GM18498 (cell line): ENCODE measurements around the gene PROX1.
A peak's percentile ranks its signal among the peaks of the same experiment; 100 is the strongest.

ENCODE experiments used
- ATAC-seq: cut with Tn5 transposase; IDR thresholded peaks from one replicate; pipeline ENCODE4 v1.9.1; 2021; ENCODE audit warnings: mild to moderate bottlenecking, moderate library complexity; ENCODE audit not compliant: unreplicated experiment

PROX1 gene

GRCh38 chr1:214018386-214019268, 30.9 kb downstream of the PROX1 start:
- ATAC-seq = peak; percentile 82

GRCh38 chr1:214019499-214019898, 31.7 kb downstream of the PROX1 start:
- ATAC-seq = no peak

DNA sequence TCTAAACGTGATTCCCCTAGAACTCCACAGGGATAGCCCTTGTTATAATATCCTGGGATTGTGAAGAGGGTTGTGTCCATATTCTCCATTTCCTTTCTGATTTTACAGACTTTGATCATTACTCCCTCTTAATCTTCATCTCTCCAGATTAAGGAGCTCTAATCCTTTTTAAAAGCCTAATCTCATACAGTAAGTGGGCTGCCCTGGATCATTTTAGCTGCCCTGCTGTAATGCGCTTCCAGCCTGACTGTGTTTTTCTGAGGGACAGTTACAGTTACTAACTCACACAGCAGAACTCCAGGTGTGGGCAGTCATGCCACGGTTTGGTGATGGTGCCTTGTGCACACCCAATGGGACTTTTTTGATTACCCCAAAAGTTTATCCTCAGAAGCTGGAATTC, 33.5 kb downstream of the PROX1 start:
- no peak for ATAC-seq

GRCh38 chr1:214022229-214022791, 34.5 kb downstream of the PROX1 start:
- no peak for ATAC-seq

GRCh38 chr1:214022810-214023425, 35.1 kb downstream of the PROX1 start:
- no peak for ATAC-seq

DNA sequence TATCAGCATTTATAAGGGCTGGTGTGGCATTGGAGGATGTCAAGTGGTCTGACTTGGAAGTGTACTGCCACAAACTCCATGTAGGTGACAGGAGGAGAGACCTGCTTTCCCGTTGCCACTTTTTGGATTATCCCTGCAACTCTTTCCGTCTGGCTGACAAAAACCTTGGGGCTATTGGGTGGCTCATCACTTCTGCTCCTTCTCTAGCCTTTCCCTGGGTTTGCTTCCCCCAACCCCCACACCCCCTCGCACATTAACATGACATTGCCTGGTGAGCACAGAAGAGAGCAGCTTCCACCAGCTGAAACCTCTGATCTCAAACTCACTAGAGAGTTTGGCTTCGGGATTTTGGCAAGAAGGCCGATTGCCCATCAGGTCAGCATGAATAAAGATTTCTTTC, 39.2 kb downstream of the PROX1 start:
- ATAC-seq = no peak

DNA sequence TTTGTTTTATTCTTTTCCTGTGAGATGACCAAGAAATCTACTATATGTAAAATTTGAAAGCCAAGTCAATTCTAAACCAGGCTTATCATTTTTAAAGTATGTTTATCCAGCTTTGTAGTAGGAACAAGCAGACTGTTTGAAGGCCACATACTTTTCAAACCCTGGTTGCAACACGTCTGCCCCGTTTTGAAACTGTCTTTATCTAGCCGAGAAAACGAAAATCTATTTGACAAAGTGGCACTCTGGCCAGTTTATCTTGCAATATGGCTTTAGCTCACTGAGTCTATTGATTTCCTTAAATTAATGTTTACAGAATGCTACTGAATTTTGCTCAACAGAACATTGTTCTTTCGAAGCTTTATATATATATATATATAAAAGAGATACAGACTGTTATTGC, 39.7 kb downstream of the PROX1 start:
- no peak for ATAC-seq

- ATAC-seq = no peak
Measured at GRCh38 chr1:214028095-214028494, 40.3 kb downstream of the PROX1 start.

- no peak for ATAC-seq
Measured at GRCh38 chr1:214028649-214029406, 41.1 kb downstream of the PROX1 start.

DNA sequence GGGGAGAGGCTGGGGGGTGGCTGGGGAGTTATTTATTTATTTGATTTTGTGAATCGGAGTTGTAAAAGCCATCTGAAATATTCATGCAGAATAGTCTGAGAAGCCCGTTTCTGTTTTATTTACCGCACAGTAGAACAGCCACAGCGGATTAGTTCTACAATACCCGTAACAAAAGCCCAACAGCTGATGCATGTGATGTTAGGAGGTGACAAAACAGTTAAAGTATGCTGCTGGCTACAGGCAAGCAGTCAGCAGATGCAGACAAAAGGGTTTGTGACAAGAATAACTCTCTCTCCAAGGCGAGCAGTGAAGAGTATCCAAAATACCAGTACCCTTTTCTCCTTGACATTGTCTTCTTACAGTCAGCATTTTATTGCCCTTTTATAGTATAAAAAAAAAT, 42.0 kb downstream of the PROX1 start:
- no peak for ATAC-seq

GRCh38 chr1:214031267-214031650, 43.5 kb downstream of the PROX1 start:
- ATAC-seq = no peak

DNA sequence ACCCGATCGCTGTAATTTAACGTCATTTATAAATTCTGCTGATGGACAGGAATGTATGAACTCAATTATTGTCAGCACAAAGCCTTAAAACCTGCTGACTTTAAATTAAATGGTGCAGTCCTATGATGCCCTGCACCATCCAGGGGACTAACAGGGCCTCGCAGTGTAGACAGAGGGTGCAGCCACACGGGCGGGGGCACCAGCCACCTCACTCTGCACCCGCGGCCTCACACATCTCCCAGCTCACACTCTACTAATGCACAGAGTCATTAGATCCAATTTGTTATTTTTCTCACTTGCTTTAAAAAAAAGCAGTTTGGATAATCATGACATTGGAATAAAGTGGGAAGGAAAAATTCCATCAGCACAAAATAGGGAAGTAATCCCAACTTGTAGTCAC, 49.7 kb downstream of the PROX1 start:
- no peak for ATAC-seq

- ATAC-seq = no peak
Measured at GRCh38 chr1:214039394-214040018, 51.7 kb downstream of the PROX1 start.

GRCh38 chr1:214043167-214043566, 55.4 kb downstream of the PROX1 start:
- no peak for ATAC-seq

GRCh38 chr1:214044438-214045214, 56.9 kb downstream of the PROX1 start:
- ATAC-seq = no peak

- ATAC-seq = no peak
Measured at GRCh38 chr1:214050513-214051401, 63.0 kb downstream of the PROX1 start.

DNA sequence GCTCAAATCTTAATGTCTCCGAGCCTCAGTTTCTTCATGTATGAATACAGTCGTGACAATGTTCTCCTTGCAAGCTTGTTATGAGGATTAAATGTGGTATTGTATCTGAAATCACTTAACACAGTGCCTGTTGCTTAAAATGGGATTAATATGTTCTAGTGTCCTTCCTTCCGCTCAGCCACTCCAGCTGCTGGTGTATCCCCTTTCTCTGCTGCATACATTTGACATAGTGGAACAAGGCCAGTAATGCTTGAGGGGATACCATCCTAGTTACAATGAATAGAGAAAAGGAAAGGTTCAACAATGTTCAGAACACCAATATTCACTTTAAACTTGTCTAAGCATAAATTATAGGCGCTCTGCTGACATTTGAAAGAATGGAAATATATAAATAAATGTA, 64.0 kb downstream of the PROX1 start:
- ATAC-seq = no peak

DNA sequence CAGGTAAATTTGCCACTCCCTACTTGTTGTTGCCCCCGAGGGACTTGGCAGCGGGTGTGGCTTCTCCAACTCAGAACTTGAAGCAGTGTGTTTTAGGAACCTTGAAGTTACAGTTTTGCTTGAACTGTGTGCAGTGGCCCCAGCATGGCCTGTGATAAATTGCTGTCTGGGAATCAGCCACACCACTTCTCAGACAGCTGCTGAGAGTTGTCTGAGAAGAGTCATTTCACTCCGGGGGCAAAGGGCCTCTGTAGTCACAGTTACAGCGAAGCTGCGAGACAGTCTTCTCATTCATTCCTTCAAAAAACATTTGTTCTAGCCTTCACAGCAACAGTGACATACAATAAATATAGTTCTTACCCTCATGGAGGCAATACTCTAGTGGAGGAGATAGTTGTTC, 70.3 kb downstream of the PROX1 start:
- no peak for ATAC-seq

- ATAC-seq = no peak
Measured at GRCh38 chr1:214066190-214066589, 78.4 kb downstream of the PROX1 start.
